ENCODE data around the gene COX20.
"Not testable (repeated sequence)": the region's sequence is repeated elsewhere in the genome, so short reads cannot be mapped to it uniquely, and the experiment has no call there.

COX20 gene, protein sequence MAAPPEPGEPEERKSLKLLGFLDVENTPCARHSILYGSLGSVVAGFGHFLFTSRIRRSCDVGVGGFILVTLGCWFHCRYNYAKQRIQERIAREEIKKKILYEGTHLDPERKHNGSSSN

DNA sequence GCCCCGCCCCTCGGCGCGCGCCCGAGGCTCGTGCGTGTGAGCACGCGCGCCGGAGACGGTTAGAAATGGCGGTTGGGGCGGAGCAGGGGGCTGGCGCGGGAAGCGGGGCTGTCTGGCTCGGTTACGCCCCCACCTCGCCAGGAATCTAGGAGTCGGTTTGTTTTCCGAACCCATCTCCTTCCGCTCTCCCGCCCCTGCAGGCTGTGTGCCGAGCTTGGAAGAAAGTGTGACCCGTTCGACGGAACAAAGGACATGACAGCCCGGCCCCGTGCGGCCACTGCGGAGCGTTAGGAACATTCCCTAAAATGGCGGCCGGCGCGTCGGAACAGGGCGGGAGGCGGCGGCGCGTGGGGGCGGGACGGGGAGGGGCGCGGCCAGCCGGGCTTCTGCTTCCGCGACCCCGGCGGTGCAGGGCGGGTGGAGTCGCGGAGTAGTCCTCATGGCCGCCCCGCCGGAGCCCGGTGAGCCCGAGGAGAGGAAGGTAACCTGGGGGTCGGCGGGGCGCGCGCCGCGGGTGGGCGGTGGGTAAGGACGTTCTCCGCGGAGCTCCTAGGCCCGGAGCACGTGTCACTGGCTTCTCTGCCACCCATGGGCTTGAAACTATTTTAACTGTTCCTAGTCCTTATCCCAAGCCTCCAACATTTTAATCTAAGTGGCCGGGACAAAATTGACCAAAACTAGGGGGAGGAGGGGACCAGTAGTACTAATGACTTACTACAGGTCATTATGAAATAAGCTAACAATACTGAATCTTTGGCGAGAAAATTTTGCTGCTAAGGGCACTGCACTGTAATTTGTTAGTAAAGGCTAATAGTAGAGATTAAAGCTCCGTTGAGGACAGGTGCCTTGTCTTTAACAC is at the start of gene COX20:
Gene COX20, plus strand, starts transcription at position 383 of the 859 bp plus-strand sequence. Its CDS starts 57 bp downstream, at position 440.
- DNase-seq (ENCODE audit: low spot score), result peak; percentile 79

DNA sequence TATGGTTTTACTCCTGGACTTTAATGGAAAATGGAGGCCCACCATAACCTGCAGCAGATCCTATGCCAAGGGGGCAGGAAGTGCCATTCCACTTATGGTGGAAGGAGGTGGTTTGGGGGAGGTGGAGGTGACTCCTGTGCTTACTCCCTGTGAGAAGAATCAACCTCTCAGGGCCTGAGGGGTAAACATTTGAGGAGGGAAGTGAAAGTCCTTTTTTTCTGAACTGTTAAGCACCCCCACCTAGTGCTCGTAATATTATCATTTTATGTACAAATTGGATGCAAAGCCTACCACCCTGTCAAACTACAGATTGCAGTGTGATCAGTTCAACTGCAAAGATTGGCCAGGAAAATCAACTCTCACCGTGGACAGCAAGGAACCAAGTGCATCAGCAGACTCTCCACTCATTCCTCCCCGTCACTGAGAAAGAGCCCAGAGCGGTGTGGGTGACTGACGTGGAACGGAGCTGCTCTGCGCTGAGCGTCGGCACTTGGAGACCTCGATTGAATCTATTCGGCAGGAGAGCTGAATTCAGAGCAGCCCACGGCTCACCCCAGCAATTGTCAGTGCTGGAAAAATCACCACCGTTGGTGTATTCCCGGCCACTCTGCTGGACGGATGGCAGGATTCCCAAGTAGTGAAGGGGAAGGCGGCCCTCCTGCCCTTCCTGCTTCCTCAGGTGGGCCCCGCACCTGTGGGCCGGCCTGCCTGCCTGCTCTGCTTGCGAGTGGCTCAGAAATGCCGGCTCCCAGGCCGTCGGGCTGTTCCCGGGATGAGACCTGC is 46.8 kb upstream of the COX20 start:
- no peak for DNase-seq (ENCODE audit: low spot score)

DNA sequence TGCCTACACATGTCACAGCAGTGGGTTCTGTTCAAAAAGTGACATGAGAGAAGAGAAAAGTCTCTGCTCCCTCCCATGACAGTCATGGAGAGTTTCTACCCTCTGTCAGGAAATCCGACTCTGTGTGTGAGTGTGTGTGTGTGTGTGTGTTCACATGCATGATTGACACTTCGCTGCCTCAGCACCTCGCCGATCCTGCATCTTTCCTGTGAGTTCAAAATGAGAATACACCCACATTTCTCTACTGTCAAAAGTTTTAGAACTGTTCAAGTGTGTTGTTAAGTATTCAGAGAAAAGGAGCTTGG is 46.2 kb upstream of the COX20 start:
- DNase-seq (ENCODE audit: low spot score), result no peak

DNA sequence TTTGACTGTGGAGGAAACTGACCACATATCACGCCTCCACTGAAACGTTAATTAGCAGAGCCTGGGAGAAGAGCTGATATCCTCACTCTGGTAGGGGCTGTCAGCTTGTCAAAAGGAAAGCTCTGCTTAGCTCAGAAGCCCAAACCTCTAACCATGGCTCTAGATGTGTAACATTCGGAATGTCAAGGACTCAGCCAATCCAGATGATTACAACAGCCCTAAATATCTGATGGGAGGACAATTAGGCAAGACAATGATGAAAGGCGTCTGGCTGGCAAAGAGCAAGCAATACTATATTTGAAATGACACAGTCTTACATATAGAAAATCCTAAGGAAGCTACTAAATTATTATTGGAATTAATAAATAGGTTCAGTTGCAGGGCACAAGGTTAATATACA is 45.7 kb upstream of the COX20 start:
- DNase-seq (ENCODE audit: low spot score), result no peak

DNA sequence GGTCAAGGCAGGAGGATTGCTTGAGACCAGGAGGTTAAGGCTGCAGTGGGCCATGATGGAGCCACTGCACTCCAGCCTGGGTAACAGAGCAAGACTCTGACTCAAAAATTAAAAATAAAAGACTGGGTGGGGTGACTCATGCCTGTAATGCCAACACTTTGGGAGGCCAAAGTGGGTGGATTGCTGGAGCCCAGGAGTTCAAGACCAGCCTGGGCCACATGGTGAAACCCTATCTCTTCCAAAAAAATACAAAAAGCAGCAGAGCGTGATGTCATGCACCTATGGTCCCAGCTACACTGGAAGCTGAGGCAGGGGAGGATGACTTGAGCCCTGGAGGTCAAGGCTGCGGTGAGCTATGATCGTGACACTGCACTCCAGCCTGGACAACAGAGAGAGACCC is 44.4 kb upstream of the COX20 start:
- no peak for DNase-seq (ENCODE audit: low spot score)

DNA sequence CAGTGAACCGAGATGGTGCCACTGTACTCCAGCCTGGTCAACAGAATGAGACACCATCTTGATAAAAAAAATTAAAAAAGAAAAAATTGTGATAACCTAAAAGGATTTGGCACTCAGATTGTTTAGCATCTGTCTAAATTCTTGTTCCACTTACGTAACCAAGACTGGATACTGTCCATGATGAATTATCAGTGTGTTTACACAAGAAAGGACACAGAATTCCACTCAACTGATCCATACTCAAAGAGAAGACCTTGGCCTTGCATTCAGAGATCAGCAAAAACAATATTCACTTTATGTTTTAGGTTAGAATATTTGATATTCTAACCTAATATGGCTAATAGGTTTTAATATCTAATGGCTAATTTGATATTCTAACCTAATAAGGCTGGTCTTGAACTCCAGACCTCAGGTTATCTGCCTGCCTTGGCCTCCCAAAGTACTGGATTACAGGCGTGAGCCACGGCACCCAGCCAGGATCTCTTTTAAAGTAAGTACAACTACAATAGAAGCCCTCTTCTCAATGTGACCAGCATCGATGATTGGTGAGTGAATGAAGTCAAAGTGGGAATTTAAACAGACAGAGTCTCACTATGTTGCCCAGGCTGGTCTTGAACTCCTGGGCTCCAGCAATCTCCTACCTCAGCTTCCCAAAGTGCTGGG is 43.1 kb upstream of the COX20 start:
- DNase-seq (ENCODE audit: low spot score), result no peak

DNA sequence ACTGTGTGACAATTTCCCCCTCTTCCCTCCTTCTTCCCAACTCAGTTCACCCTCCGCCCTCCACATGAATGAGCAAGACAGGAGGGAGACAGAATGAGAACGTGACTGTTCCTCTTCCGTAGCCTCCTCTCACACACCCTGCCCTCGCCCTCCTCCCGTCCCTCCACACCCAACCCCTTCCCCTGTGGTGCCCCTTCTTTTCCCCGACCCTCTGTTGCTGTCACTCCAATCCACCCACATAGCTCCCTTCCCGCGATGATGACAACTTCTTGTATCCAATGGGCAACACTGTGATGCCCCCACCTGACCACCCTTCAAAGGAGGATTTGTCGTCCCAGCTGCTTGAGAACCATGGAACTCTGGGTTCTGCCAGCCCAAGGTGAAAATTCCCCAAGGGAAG is 41.4 kb upstream of the COX20 start:
- no peak for DNase-seq (ENCODE audit: low spot score)

DNA sequence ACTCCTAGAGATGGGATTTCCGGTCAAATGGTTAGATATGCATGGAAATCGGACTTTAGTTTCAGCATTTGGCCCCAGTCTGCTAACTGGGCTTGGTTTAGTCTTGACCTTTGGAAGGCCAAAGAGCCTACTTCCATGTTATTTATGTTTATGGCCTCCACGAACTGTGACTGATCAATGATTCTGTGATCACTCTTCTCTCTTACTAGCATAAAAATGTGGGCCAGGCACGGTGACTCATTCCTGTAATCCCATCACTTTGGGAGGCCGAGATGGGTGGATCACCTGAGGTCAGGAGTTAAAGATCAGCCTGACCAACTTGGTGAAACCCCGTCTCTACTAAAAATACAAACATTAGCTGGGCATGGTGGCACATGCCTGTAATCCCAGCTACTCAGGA is 40.9 kb upstream of the COX20 start:
- DNase-seq (ENCODE audit: low spot score), result not testable (repeated sequence)

DNA sequence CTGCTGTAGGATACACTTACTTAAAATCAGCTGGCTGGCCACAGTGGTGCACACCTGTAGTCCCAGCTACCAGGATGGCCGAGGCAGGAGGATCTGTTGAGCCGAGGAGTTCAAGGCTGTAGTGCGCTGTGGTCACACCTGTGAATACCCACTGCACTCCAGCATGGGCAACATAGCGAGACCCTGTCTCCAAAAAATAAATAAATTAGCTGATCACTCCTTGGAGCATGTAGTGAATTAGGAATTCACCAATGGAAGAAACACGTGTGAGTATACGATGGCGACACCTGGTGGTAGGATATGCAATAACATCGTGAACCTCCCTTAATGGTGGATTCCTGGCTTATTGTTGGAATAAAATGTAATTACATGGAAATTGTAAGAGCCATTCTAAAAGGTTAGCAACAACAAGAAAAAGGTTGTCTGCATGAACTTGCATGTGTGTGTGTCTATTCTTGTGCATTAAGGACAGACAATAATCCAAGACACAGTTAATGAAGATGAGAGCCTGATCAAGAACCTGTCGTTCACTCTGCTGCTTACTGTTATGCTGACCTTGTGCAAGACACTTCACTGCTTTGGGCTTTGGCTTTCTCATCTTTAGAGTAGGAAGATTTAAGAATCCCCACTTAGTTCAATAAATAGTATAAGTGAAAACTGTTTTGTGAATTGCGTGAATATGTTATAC is 38.6 kb upstream of the COX20 start:
- DNase-seq (ENCODE audit: low spot score), result peak; percentile 66

DNA sequence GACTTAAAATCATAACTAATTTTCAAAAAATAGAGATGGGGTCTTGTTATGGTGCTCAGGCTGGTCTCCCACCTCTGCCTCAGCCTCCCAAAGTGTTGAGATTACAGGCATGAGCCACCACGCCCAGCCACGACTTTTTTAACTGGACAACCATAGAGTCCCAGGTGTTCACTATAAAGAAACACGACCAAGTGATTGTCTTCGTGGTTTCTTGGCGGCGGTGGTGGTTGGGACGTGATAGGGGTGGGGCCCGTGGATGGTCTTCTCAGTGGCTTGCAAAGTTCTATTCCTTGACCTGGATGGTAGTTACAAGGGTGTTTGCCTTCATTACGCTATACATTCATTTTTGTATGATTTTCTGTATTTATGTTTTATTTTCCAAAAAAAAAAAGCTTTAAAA is 34.6 kb upstream of the COX20 start:
- DNase-seq (ENCODE audit: low spot score), result no peak

DNA sequence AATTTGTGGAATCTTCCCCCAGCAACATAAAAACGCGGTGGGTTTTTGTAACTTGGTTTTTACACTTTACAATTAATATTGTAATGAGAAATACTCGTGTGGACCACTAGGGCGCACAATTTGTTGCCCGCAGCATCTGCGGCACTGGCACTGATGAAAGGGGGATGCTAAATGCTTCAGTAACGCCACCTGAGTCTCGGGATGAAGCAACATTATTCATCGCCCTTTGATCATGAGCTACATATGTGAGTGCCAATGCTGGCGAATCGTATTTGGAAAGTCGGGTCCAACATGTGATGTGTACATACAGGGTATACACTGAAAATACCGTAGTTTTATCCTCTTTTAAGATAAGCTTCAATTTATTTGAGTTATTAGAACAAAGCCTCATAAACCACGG is 34.2 kb upstream of the COX20 start:
- peak; percentile 48 for DNase-seq (ENCODE audit: low spot score)

DNA sequence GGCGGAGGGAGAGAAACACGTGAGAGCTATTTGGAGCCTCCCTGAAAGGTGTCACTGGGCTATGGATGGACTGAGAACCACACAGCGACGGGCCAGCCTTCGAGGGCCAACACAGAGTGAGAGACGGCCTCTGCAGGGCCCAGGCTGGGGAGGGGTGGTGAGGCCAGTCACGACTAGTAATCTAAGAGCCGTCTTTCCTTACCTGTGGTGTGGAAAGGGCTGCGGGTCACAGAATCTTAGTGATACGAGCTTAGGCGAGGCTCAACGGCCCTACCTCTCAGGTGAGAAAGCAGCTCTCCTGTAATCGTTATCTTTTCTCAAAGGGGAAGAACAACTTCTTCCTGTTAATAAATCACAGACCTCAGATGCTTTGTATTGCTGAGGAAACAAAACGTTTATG is 33.4 kb upstream of the COX20 start:
- DNase-seq (ENCODE audit: low spot score), result no peak

DNA sequence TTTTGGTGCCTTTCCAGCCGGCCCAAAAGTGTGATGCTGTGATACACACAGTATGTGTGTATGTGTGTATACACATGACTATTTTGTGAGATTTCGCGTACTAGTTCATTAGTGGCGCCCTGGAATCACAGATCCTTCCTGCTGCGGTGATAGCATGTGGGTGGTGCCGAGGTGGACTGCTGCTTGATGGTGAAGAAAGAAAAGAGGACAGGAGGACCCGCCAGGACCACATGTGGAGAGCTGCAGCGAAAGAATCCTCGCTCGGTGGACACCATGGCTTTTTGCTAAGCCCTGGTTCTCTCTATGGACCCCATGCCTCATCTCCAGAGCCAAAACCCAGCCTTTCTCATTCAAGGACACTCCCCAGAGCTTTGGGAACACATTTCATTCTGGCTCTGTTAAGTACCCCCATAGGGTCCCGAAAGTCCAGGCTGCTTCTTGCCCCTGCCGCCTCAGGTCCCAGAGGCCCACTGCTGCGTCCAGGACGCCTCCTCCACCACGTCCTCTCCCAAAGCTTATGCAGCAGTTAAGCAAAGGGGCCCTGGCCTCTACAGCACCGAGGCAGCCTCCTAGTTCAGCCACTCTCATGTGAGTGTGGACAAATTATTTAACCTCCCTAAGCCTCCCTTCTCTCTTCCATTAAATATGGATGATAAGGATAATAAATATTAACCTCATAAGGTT is 32.8 kb upstream of the COX20 start:
- no peak for DNase-seq (ENCODE audit: low spot score)

DNA sequence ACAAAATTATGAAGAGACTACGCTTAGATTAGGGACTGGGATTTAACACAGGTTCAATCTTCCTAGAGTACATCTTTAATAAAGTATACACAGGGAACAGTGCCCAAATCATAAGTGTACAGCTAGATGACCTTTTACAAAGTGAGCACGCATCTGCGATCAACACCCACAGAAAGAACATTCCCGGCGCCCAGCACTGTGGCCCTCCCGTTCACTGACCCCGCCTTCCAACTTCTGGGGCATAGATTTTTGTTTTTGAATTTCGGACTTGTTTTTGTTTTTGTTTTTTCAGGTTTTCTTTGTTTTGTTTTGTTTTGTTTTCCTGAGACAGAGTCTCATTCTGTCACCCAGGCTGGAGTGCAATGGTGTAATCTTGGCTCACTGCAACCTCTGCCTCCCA is 30.6 kb upstream of the COX20 start:
- DNase-seq (ENCODE audit: low spot score), result no peak

DNA sequence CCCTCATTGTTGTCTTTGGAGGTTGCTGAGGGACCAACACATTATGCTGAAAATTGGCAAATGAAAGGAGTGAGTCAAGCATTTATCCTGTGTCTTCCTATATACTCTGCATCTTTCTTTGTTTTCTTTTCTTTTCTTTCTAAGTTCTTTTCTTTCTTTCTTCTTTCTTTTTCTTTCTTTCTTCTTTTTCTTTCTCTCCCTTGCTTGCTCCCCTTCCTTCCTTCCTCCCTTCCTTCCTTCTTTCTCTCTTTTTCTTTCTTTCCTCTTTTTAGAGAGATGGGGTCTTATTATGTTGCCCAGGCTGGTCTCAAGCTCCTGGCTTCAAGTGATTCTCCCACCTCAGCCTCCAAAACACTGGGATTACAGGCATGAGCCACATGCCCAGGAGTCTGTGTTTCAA is 28.3 kb upstream of the COX20 start:
- no peak for DNase-seq (ENCODE audit: low spot score)

DNA sequence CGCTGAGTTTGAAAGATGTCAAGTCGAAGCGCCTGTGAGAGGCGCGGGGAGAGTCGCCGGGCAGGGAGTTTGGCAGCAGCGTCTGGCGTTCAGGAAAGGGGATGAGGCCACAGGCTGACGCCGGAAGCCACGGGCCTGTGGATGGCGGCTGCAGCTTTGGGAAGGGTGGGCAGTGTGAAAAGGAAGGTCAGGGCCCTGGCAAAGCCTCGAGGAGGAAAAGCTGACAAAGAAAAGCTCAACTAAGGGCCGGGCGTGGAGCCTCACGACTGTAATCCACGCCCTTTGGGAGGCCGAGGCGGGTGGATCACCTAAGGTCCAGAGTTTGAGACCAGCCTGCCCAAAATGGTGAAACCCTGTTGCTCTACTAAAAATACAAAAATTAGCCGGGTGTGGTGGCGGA is 25.2 kb upstream of the COX20 start:
- DNase-seq (ENCODE audit: low spot score), result no peak

DNA sequence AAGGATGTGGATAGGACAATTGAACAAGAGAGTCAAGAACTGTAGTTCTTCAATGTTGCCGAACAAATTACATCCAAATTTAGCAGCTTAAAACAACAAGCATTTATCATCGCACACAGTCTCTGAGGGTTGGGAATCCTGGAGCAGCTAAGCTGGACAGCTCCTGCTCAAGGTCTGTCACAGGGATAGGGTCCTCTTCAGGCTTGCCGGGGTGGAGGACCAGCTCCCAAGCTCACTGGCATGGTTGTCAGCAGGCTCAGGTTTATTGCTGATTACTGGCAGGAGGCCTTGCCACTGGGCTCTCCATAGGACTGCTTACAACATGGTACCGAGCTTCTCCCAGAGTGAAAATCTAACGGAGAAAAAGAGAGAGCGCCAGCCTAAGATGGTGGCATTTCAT is 22.1 kb upstream of the COX20 start:
- DNase-seq (ENCODE audit: low spot score), result no peak

DNA sequence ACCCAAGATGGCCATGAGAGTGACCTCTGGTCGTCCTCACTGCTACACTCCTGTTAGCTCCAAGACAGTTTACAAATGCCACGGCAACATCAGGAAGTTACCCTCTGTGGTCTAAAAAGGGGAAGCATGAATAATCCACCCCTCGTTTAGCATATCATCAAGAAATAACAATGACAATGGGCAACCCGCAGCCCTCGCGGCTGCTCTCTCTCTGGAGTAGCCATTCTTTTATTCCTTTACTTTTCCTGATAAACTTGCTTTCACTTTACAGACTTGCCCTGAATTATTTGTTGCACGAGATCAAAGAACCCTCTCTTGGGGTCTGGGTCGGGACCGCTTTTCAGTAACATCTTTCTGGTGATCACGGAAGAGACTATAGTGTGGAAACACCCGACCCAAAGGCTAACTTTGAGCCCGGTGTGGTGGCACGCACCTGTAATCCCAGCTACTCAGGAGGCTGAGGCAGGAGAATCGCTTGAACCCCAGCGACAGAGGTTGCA is 19.8 kb upstream of the COX20 start:
- no peak for DNase-seq (ENCODE audit: low spot score)

DNA sequence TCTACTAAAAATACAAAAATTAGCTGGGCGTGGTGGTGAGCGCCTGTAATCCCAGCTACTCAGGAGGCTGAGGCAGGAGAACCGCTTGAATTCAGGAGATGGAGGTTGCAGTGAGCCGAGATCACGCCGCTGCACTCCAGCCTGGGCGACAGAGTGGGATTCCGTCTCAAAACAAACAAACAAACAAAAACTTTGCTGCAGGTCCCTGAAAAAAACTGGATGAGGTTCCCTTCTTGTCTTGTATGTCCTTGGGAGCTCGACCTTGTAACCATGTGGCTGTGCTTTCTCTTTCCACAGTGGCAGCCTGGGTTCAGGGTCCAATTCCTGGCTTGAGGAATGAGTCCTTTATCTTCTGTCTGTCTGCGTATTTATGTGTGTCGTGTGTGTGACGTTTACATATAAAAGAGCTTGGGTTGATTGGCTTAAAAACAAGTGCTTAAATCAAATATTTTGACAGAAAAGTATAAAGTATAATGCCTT is 18.0 kb upstream of the COX20 start:
- DNase-seq (ENCODE audit: low spot score), result no peak

DNA sequence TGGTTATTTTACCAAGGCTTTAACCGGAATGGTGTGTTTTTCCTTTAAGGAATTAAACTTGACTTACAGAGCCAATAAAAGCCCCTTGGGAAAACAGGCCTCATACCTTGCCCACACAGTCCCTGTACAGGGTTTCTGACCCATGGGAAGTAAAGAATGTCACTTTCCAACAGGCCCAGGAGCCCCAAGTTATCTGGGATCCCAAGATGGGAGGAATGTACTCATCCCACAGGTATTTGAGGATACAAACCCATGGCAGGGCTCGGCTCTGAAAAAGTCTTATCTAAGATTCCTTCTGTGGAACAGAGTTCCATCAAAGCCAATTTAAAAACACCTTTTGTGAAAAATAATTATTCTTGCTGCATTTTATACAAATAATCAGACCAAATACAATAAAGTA is 15.3 kb upstream of the COX20 start:
- DNase-seq (ENCODE audit: low spot score), result no peak

DNA sequence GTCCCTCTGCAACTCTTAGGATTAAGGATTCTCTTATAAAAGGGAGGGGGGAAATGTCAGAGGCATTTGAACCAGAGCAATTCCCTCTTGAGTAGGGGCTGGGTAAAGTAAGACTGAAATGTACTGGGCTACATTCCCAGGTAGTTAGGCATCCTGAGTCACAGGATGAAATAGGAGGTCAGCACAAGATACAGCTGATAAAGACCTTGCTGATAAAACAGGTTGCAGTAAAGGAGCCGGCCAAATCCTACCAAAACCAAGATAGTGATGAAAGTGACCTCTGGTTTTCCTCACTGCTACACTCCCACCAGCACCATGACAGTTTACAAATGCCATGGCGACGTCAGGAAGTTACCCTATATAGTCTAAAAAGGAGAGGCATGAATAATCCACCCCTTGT is 14.3 kb upstream of the COX20 start:
- no peak for DNase-seq (ENCODE audit: low spot score)
